Measurements from ENCODE around the gene UFC1. TPM values are rescaled to one million over a fixed set of nuclear protein-coding genes. Genes with fewer than 3 reads are reported as not detected.
A peak's percentile ranks its signal among the peaks of the same experiment; 100 is the strongest.

The UFC1 gene
- total RNA-seq, 5 donors from 2014 or later (not counting 1 experiment from before 2014, with no cell fraction given), result 82.9 to 109 (median 93.8) TPM

DNA sequence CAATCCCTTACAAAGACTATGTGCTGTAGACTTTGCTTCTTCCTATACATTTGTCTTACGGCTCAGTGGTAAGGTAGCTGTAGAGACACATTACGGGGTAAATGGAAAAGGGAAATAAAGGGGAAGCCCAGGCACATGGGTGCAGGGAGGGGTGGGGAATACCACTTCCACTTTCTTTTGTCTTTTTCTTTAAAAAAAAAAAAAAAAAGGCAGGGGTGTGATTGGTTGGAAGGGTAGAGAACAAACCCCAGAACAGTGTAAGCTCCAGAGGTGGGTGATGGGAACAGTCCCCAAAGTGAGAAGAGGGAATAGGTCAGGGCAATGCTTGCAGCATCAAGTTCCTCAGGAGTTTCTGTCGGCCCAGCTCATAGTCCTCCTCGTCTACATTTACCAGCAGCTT, 31.9 kb upstream of the UFC1 start:
- Histone ChIP-seq H3K27me3 (replicated peaks in 1 of 2; ENCODE audit: control insufficient read depth in 2 of 2, extremely low read depth in 1 of 2, insufficient read depth in 2 of 2, low read length in 1 of 2) (no peaks in the 10 kb centered on the region), H3K9me3 (no peaks in the 10 kb centered on the region), H3K27ac (ENCODE audit: low read length) (no peak overlapping the region), H3K36me3 (ENCODE audit: control insufficient read depth in 2 of 2, extremely low read depth in 1 of 2, insufficient read depth in 1 of 2, low read length in 1 of 2) (peaks cover 23 to 62% of the 10 kb centered on the region in 2 donors), H3K4me1 (ENCODE audit: control insufficient read depth in 1 of 2, extremely low read depth in 1 of 2, insufficient read depth in 2 of 2, low read length in 2 of 2) (peaks cover 18 to 25% of the 10 kb centered on the region in 2 experiments), H3K4me3 (ENCODE audit: control insufficient read depth in 1 of 2, extremely low read depth in 1 of 2, low read length in 1 of 2) (no peak overlapping the region)
- Mint-ChIP-seq H3K4me1 (peaks cover 42 to 47% (median 43%) of the 10 kb centered on the region in 3 donors), H3K27ac (peak overlapping the region in 1 of 2 donors; percentile 16), H3K36me3 (peaks cover 48% of the 10 kb centered on the region), H3K27me3 (no peaks in the 10 kb centered on the region), H3K4me3 (no peak overlapping the region), H3K9me3 (no peaks in the 10 kb centered on the region)
- no peak for DNase-seq
- CTCF ChIA-PET, result interaction anchor here (0.7 to 1.2 kb wide), 5 partner anchors 10 to 348 kb away, joined by 3 to 6 read pairs (median 3); partner anchors contain the start of gene DEDD (in 1 of the 2)
- ATAC-seq (replicated peaks in 1 of 4), result no peak
- WGBS (ENCODE audit: insufficient coverage), result 86% methylated on average over 2 of the region's 4 CpGs
- POLR2A ChIA-PET, result no interaction called here

DNA sequence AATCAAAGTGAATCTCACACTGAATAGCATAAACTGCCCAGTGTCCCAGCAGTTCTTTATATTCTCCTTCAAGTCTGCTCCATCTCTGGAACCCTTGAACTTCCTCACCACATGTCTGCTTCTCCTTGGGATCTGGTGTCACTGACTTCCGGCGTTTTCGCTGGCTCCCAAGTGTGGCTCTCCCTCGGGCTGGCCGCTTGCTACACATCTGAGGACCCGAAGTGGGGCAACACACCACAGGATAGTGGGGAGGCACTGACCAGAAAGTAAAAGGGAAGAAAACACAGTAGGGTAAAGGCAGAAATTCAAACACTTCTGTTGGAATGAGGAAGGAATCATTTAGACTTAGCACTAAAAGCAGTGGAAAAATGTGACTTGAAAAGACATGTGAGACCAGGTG, 30.8 kb upstream of the UFC1 start:
- no peaks in the 10 kb centered on the region for H3K27me3 Mint-ChIP-seq
- ChIA-PET POLR2A (interaction anchor here in 1 of 2 donors (0.5 kb wide), 1 partner anchor 23 kb away, joined by 3 read pairs; no protein-coding TSS in a partner anchor), CTCF (no interaction called here)
- H3K9me3 Mint-ChIP-seq, result no peaks in the 10 kb centered on the region
- peaks cover 57% of the 10 kb centered on the region for H3K36me3 Mint-ChIP-seq
- H3K36me3 ChIP-seq (ENCODE audit: control insufficient read depth in 2 of 2, extremely low read depth in 1 of 2, insufficient read depth in 1 of 2, low read length in 1 of 2), result peaks cover 23 to 70% of the 10 kb centered on the region in 2 donors
- no CpG with 5 or more reads among the region's 6 CpGs for WGBS (ENCODE audit: insufficient coverage)
- ATAC-seq (replicated peaks in 1 of 4) (no peak), DNase-seq (no peak)
- H3K4me1 Mint-ChIP-seq, result peaks cover 44 to 49% (median 48%) of the 10 kb centered on the region in 3 donors
- H3K4me3 Mint-ChIP-seq, result no peak overlapping the region
- no peaks in the 10 kb centered on the region for H3K27me3 ChIP-seq (replicated peaks in 1 of 2; ENCODE audit: control insufficient read depth in 2 of 2, extremely low read depth in 1 of 2, insufficient read depth in 2 of 2, low read length in 1 of 2)
- H3K27ac ChIP-seq (ENCODE audit: low read length), result no peak overlapping the region
- H3K27ac Mint-ChIP-seq, result no peak overlapping the region
- H3K9me3 ChIP-seq, result no peaks in the 10 kb centered on the region
- peaks cover 12 to 23% of the 10 kb centered on the region in 2 experiments for H3K4me1 ChIP-seq (ENCODE audit: control insufficient read depth in 1 of 2, extremely low read depth in 1 of 2, insufficient read depth in 2 of 2, low read length in 2 of 2)
- no peak overlapping the region for H3K4me3 ChIP-seq (ENCODE audit: control insufficient read depth in 1 of 2, extremely low read depth in 1 of 2, low read length in 1 of 2)

DNA sequence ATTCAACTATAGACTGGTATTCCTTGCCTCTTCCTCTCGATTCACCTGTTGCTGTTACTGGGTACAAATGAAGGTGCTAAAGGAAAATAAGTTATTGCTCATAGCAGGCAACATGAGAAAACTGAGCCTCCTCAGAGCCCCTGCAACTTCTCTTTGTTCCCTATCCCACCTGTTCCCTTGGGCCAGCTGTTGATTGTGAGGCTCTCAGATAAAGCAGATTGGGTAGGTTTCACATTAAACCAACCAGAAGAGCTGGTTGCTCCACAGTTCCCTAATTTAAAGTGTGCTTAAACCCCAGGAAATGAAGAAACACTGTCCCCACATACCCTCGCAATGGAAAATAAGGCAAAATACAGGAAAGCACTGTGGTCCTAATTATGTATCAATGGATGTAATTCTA, 26.1 kb upstream of the UFC1 start:
- ATAC-seq (replicated peaks in 1 of 4) (no peak), DNase-seq (no peak)
- ChIA-PET POLR2A (interaction anchor here in 1 of 2 donors (1.0 kb wide), 1 partner anchor 26 kb away, joined by 3 read pairs; the partner anchor contains the start of gene UFC1), CTCF (interaction anchor here (0.5 to 1.4 kb wide), 4 partner anchors 11 to 767 kb away, joined by 3 to 5 read pairs (median 4); no protein-coding TSS in a partner anchor)
- Mint-ChIP-seq H3K27me3 (no peaks in the 10 kb centered on the region), H3K4me3 (peak overlapping the region in 1 of 3 donors; percentile 31), H3K9me3 (no peaks in the 10 kb centered on the region), H3K36me3 (peaks cover 38% of the 10 kb centered on the region), H3K27ac (peak overlapping the region; percentile 81 to 90), H3K4me1 (peaks cover 54 to 73% (median 60%) of the 10 kb centered on the region in 3 donors)
- Histone ChIP-seq H3K4me1 (ENCODE audit: control insufficient read depth in 1 of 2, extremely low read depth in 1 of 2, insufficient read depth in 2 of 2, low read length in 2 of 2) (peaks cover 25 to 29% of the 10 kb centered on the region in 2 experiments), H3K27me3 (replicated peaks in 1 of 2; ENCODE audit: control insufficient read depth in 2 of 2, extremely low read depth in 1 of 2, insufficient read depth in 2 of 2, low read length in 1 of 2) (no peaks in the 10 kb centered on the region), H3K9me3 (no peaks in the 10 kb centered on the region), H3K4me3 (ENCODE audit: control insufficient read depth in 1 of 2, extremely low read depth in 1 of 2, low read length in 1 of 2) (no peak overlapping the region), H3K27ac (ENCODE audit: low read length) (no peak overlapping the region), H3K36me3 (ENCODE audit: control insufficient read depth in 2 of 2, extremely low read depth in 1 of 2, insufficient read depth in 1 of 2, low read length in 1 of 2) (peaks cover 16 to 46% of the 10 kb centered on the region in 2 donors)
- WGBS (ENCODE audit: insufficient coverage), result no CpG with 5 or more reads among the region's 2 CpGs

- Mint-ChIP-seq H3K27ac (peak overlapping the region; percentile 90 to 94), H3K4me3 (peak overlapping the region in 1 of 3 donors; percentile 31), H3K4me1 (peaks cover 52 to 73% (median 59%) of the 10 kb centered on the region in 3 donors), H3K9me3 (no peaks in the 10 kb centered on the region), H3K36me3 (peaks cover 31% of the 10 kb centered on the region), H3K27me3 (no peaks in the 10 kb centered on the region)
- whole genome bisulfite sequencing (ENCODE audit: insufficient coverage), result 100% methylated on average over 1 of the region's 4 CpGs
- Histone ChIP-seq H3K4me1 (ENCODE audit: control insufficient read depth in 1 of 2, extremely low read depth in 1 of 2, insufficient read depth in 2 of 2, low read length in 2 of 2) (peaks cover 33 to 34% of the 10 kb centered on the region in 2 experiments), H3K4me3 (ENCODE audit: control insufficient read depth in 1 of 2, extremely low read depth in 1 of 2, low read length in 1 of 2) (no peak overlapping the region), H3K27ac (ENCODE audit: low read length) (no peak overlapping the region), H3K27me3 (replicated peaks in 1 of 2; ENCODE audit: control insufficient read depth in 2 of 2, extremely low read depth in 1 of 2, insufficient read depth in 2 of 2, low read length in 1 of 2) (no peaks in the 10 kb centered on the region), H3K36me3 (ENCODE audit: control insufficient read depth in 2 of 2, extremely low read depth in 1 of 2, insufficient read depth in 1 of 2, low read length in 1 of 2) (peaks cover 15 to 37% of the 10 kb centered on the region in 2 donors), H3K9me3 (no peaks in the 10 kb centered on the region)
- CTCF ChIA-PET, result interaction anchor here in 1 of 2 donors (0.8 to 1.4 kb wide), 2 partner anchors 9 to 97 kb away, joined by 4 to 5 read pairs; partner anchors contain the start of gene TOMM40L
- DNase-seq, result no peak
- POLR2A ChIA-PET, result no interaction called here
- no peak for ATAC-seq (replicated peaks in 1 of 4)
Observed at GRCh38 chr1:161128591-161129420, 25.0 kb upstream of the UFC1 start.

DNA sequence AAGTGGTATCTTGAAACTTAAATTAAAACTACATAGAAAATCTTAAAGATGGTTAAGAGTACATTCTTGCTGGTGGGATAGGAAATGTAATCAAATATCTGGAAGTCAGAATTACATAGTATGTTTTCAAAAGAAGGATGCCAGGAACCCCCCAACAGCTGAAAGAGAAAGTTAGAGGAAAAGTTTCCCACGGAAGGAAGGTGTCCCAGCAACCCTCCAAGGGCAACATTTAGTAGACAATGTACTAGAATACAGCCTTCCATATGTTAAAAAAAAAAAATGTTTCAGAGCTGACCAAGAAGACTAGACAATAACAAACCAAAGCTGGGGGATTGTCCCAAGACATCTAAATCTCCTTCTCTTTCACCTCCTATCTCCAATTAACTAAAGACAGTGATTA, 23.5 kb upstream of the UFC1 start:
- peaks cover 28% of the 10 kb centered on the region for H3K36me3 Mint-ChIP-seq
- ATAC-seq (replicated peaks in 1 of 4), result no peak
- Histone ChIP-seq H3K27ac (ENCODE audit: low read length) (no peak overlapping the region), H3K9me3 (no peaks in the 10 kb centered on the region), H3K36me3 (ENCODE audit: control insufficient read depth in 2 of 2, extremely low read depth in 1 of 2, insufficient read depth in 1 of 2, low read length in 1 of 2) (peaks cover 3 to 24% of the 10 kb centered on the region in 2 donors), H3K27me3 (replicated peaks in 1 of 2; ENCODE audit: control insufficient read depth in 2 of 2, extremely low read depth in 1 of 2, insufficient read depth in 2 of 2, low read length in 1 of 2) (no peaks in the 10 kb centered on the region), H3K4me3 (ENCODE audit: control insufficient read depth in 1 of 2, extremely low read depth in 1 of 2, low read length in 1 of 2) (no peak overlapping the region), H3K4me1 (ENCODE audit: control insufficient read depth in 1 of 2, extremely low read depth in 1 of 2, insufficient read depth in 2 of 2, low read length in 2 of 2) (peaks cover 34 to 39% of the 10 kb centered on the region in 2 experiments)
- H3K9me3 Mint-ChIP-seq, result no peaks in the 10 kb centered on the region
- H3K4me3 Mint-ChIP-seq, result no peak overlapping the region
- CTCF ChIA-PET, result interaction anchor here in 1 of 2 donors (0.6 kb wide), 1 partner anchor 586 kb away, joined by 7 read pairs; no protein-coding TSS in a partner anchor
- peaks cover 57 to 68% (median 63%) of the 10 kb centered on the region in 3 donors for H3K4me1 Mint-ChIP-seq
- POLR2A ChIA-PET, result interaction anchor here (0.5 to 0.8 kb wide), 3 partner anchors 17 to 22 kb away, joined by 3 to 5 read pairs (median 3); no protein-coding TSS in a partner anchor
- H3K27me3 Mint-ChIP-seq, result no peaks in the 10 kb centered on the region
- H3K27ac Mint-ChIP-seq, result peak overlapping the region; percentile 90 to 94
- no peak for DNase-seq
- no CpG with 5 or more reads among the region's 1 CpG for WGBS (ENCODE audit: insufficient coverage)

Measured in T-cell (primary cell).